NB4 (cell line): Measurements from ENCODE around the gene AOAH.

Experiments used
- DNase-seq: peaks from one replicate; pipeline ENCODE4 v3.0.0; 2010; ENCODE audit warnings: low read depth
- H3K4me3 ChIP-seq: one replicate; pipeline ENCODE4 v1.5.1; 2011; ENCODE audit warnings: mild to moderate bottlenecking, low read depth, low read length, moderate library complexity
- CTCF ChIP-seq: IDR thresholded peaks from one replicate; pipeline ENCODE4 v1.5.1; 2012; ENCODE audit warnings: low read depth, low read length
- MAX ChIP-seq: IDR thresholded peaks from 2 replicates; pipeline ENCODE4 v1.6.1; 2011; ENCODE audit warnings: low read depth, low read length
- MYC ChIP-seq: IDR thresholded peaks from 2 replicates; pipeline ENCODE4 v1.6.1; 2011; ENCODE audit warnings: low read depth, low read length
- POLR2A ChIP-seq: IDR thresholded peaks from 2 replicates; pipeline ENCODE4 v1.6.1; 2011; ENCODE audit warnings: mild to moderate bottlenecking; ENCODE audit not compliant: insufficient read length; ENCODE audit errors: extremely low read depth

Gene AOAH

GRCh38 chr7:36514289-36515243 lies 209.7 kb downstream of the AOAH start:
- TF ChIP-seq MAX (no peak), POLR2A (no peak), MYC (no peak), CTCF (no peak)
- H3K4me3 ChIP-seq: no peak overlapping the region
- peak; percentile 27 for DNase-seq

- TF ChIP-seq POLR2A: no peak
- TF ChIP-seq CTCF: no peak
- no peak for TF ChIP-seq MYC
- no peak for DNase-seq
- no peak overlapping the region for H3K4me3 ChIP-seq
These were observed 210.9 kb downstream of the AOAH start for GRCh38 chr7:36513393-36513792.

GRCh38 chr7:36512616-36513015 lies 211.7 kb downstream of the AOAH start:
- H3K4me3 ChIP-seq: no peak overlapping the region
- TF ChIP-seq CTCF (no peak), POLR2A (no peak), MYC (no peak)
- no peak for DNase-seq

- H3K4me3 ChIP-seq: no peak overlapping the region
- DNase-seq: no peak
- TF ChIP-seq CTCF: no peak
- TF ChIP-seq MAX: no peak
- TF ChIP-seq POLR2A: no peak
- no peak for TF ChIP-seq MYC
These were observed 214.3 kb downstream of the AOAH start for GRCh38 chr7:36509962-36510361.

- no peak overlapping the region for H3K4me3 ChIP-seq
- no peak for DNase-seq
- no peak for TF ChIP-seq POLR2A
- TF ChIP-seq MAX: no peak
- TF ChIP-seq CTCF: no peak
- no peak for TF ChIP-seq MYC
These were observed 216.5 kb downstream of the AOAH start for GRCh38 chr7:36507475-36508440.
